Nephron (organoid): ENCODE data around the gene SH3BP4.

Experiments
- H3K27ac Mint-ChIP-seq, 3 experiments: 2 replicates each; pipeline ENCODE4 v1.8.0; 2020; ENCODE audit warnings: mixed read lengths in 3 of 3, mild to moderate bottlenecking in 2 of 3, moderate library complexity in 1 of 3
- H3K27me3 Mint-ChIP-seq: 2 replicates; pipeline ENCODE4 v1.8.0; 2021; ENCODE audit warnings: low read depth, mild to moderate bottlenecking, moderate library complexity, mixed read lengths
- H3K36me3 Mint-ChIP-seq: 2 replicates; pipeline ENCODE4 v1.8.0; 2020; ENCODE audit warnings: low read depth, mixed read lengths
- H3K4me1 Mint-ChIP-seq: 2 replicates; pipeline ENCODE4 v1.8.0; 2020; ENCODE audit warnings: mixed read lengths
- H3K4me3 Mint-ChIP-seq, 3 experiments: 2 replicates each; pipeline ENCODE4 v1.8.0; 2020; ENCODE audit warnings: mild to moderate bottlenecking in 3 of 3, mixed read lengths in 3 of 3, moderate library complexity in 2 of 3
- H3K9me3 Mint-ChIP-seq: 2 replicates; pipeline ENCODE4 v1.8.0; 2020; ENCODE audit warnings: mixed read lengths
- CTCF ChIP-seq, 3 experiments: fragments of 200-600 bp; sonication (generic); IDR thresholded peaks; one replicate each; pipeline ENCODE4 v1.5.0; 2021; ENCODE audit warnings: antibody characterized with exemption in 3 of 3; ENCODE audit not compliant: unreplicated experiment in 3 of 3

Gene SH3BP4

DNA sequence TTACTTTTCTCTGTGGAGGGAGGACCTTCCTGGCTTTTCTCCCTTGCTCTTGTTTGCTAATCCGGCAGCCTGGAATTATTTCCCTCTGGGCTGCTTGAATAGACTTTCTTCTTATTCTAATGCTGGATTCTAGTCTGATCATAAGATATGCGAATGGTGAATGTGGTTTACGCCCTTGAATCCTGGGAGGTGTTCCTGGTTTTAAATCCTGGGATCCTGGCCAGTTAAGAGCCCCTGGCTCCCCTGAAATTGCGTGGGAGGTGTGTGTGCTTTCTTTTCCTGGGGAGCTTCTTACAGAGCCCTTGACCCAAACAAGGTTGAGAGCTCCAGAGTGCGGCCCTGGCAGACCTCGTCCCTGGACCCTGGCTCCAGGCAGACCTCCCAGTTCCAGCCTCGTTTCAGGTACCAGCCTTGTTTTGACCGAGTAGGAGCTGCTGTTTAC lies 2.8 kb downstream of the SH3BP4 start:
- peaks cover 68% of the 10 kb centered on the region for H3K4me1 Mint-ChIP-seq
- H3K4me3 Mint-ChIP-seq = peak overlapping the region; percentile 86 to 91 (median 87)
- no peaks in the 10 kb centered on the region for H3K9me3 Mint-ChIP-seq
- TF ChIP-seq CTCF (IDR thresholded peaks at IDR 0.05; ENCODE audit: unreplicated experiment in 3 of 3) = no peak
- H3K27ac Mint-ChIP-seq = peak overlapping the region; percentile 72 to 95 (median 76)
- H3K27me3 Mint-ChIP-seq = no peaks in the 10 kb centered on the region
- no peaks in the 10 kb centered on the region for H3K36me3 Mint-ChIP-seq

DNA sequence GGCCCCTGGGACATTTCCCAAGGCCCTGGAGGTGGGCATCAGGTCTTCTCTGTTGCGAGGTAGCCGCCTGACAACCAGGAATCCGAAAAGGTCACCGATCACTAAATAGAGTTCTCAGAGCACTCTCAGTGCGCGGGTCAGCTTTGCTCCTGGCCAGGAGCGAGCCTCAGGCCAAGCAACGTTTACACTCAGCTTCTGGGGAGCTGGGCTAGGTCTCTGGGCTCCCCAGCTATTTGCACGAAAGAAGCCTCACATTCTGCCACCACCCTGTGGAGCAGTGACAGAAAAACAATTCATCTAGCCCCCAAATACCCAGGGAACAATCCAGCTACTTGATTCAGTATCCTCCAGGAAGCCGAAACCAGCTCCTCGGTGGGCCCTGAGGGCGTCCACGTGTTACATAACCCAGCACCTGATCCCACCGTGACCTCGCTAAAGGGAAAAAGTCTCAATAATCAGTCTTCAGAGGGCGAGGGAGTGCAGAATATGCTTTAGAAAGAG lies 3.3 kb downstream of the SH3BP4 start:
- no peak for TF ChIP-seq CTCF (IDR thresholded peaks at IDR 0.05; ENCODE audit: unreplicated experiment in 3 of 3)

GRCh38 chr2:234955971-234956509 lies 4.2 kb downstream of the SH3BP4 start:
- peaks cover 75% of the 10 kb centered on the region for H3K4me1 Mint-ChIP-seq
- peaks cover 3% of the 10 kb centered on the region for H3K27me3 Mint-ChIP-seq
- TF ChIP-seq CTCF (IDR thresholded peaks at IDR 0.05; ENCODE audit: unreplicated experiment in 3 of 3) = no peak
- H3K4me3 Mint-ChIP-seq = peak overlapping the region in 1 of 3 experiments; percentile 86
- H3K27ac Mint-ChIP-seq = peak overlapping the region in 2 of 3 experiments; percentile 72 to 95
- no peaks in the 10 kb centered on the region for H3K9me3 Mint-ChIP-seq
- H3K36me3 Mint-ChIP-seq = no peaks in the 10 kb centered on the region

More for the DNA sequence above, 3.3 kb downstream of the SH3BP4 start:
- Mint-ChIP-seq H3K27ac (peak overlapping the region in 2 of 3 experiments; percentile 72 to 95), H3K9me3 (no peaks in the 10 kb centered on the region), H3K4me3 (peak overlapping the region; percentile 86 to 91 (median 87)), H3K36me3 (no peaks in the 10 kb centered on the region), H3K4me1 (peaks cover 72% of the 10 kb centered on the region), H3K27me3 (peaks cover under 1% of the 10 kb centered on the region)

DNA sequence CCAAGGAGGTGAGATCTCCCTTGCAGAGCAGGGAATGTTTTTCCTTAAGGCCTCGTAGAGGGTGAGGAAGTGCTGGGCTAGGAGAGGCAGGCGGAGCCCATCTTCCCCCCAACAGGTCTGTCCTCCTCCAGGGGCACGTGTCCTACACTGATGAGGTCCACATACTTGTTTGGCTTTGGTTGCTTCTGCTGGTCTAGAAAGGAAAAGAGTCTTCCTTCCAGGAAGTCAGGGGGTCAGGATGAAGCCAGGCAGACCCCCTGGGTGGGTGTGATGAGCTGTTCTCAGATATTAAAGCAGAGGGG lies 6.0 kb downstream of the SH3BP4 start:
- H3K9me3 Mint-ChIP-seq = no peaks in the 10 kb centered on the region
- peaks cover 3% of the 10 kb centered on the region for H3K27me3 Mint-ChIP-seq
- H3K4me3 Mint-ChIP-seq = no peak overlapping the region
- peaks cover 76% of the 10 kb centered on the region for H3K4me1 Mint-ChIP-seq
- H3K27ac Mint-ChIP-seq = peak overlapping the region in 2 of 3 experiments; percentile 9 to 34
- no peaks in the 10 kb centered on the region for H3K36me3 Mint-ChIP-seq
- TF ChIP-seq CTCF (IDR thresholded peaks at IDR 0.05; ENCODE audit: unreplicated experiment in 3 of 3) = no peak

GRCh38 chr2:234958311-234958710 lies 6.5 kb downstream of the SH3BP4 start:
- no peaks in the 10 kb centered on the region for H3K36me3 Mint-ChIP-seq
- H3K4me1 Mint-ChIP-seq = peaks cover 72% of the 10 kb centered on the region
- peaks cover 3% of the 10 kb centered on the region for H3K27me3 Mint-ChIP-seq
- peak overlapping the region; percentile 13 to 50 (median 34) for H3K27ac Mint-ChIP-seq
- TF ChIP-seq CTCF (IDR thresholded peaks at IDR 0.05; ENCODE audit: unreplicated experiment in 3 of 3) = no peak
- no peaks in the 10 kb centered on the region for H3K9me3 Mint-ChIP-seq
- peak overlapping the region in 2 of 3 experiments; percentile 0 to 4 for H3K4me3 Mint-ChIP-seq
